Esophagus (tissue), 2 donors: Measurements from ENCODE around the gene NACC1. TPM values are rescaled to one million over a fixed set of nuclear protein-coding genes. Genes with fewer than 3 reads are reported as not detected.

ENCODE experiments used
- H3K27ac ChIP-seq, 2 donors: one replicate each; pipeline ENCODE4 v1.5.1; 2013; ENCODE audit warnings: low read depth in 2 of 2, mild to moderate bottlenecking in 2 of 2, inconsistent platforms in 1 of 2, low read length in 1 of 2, moderate library complexity in 1 of 2
- H3K27me3 ChIP-seq, 2 donors: one replicate each; pipeline ENCODE4 v1.6.1; 2013; ENCODE audit warnings: low read length in 2 of 2, control low read depth in 1 of 2, mild to moderate bottlenecking in 1 of 2; ENCODE audit not compliant: insufficient read depth in 2 of 2, control insufficient read depth in 1 of 2
- H3K36me3 ChIP-seq, 2 donors: one replicate each; pipeline ENCODE4 v1.6.1; 2013; ENCODE audit warnings: low read length in 1 of 2; ENCODE audit not compliant: control insufficient read depth in 2 of 2, insufficient read depth in 2 of 2
- H3K4me1 ChIP-seq, 2 donors: one replicate each; pipeline ENCODE4 v1.6.1; 2013; ENCODE audit warnings: low read length in 1 of 2; ENCODE audit not compliant: control insufficient read depth in 2 of 2, insufficient read depth in 2 of 2
- H3K4me3 ChIP-seq, 2 donors: one replicate each; pipeline ENCODE4 v1.5.1; 2013; ENCODE audit warnings: low read length in 2 of 2, mild to moderate bottlenecking in 2 of 2, low read depth in 1 of 2, moderate library complexity in 1 of 2
- H3K9me3 ChIP-seq, 2 donors: one replicate each; pipeline ENCODE4 v1.6.1; 2013; ENCODE audit warnings: mild to moderate bottlenecking in 2 of 2, low read depth in 1 of 2, low read length in 1 of 2, moderate library complexity in 1 of 2; ENCODE audit not compliant: control insufficient read depth in 2 of 2, insufficient read depth in 1 of 2
- WGBS, 2 donors: extraction: QIAGEN DNeasy Blood & Tissue Kit; methylation state at CpG; one replicate each; pipeline ENCODE4 v1.1.7; 2013; 5-methylcytosine and 5-hydroxymethylcytosine counted together
- polyA plus RNA-seq, 2 donors: library from polyadenylated mRNA; stranded (reverse); fragments of 200-250 nt; gene quantifications; one replicate each; pipeline ENCODE4 v1.2.3, GENCODE V29; 2013
- donor health status: healthy with polysubstance abuse.
- donor health status: Bipolar disorder and iron deficiency.

Gene NACC1
- polyA plus RNA-seq, 2 donors = 19.5 to 39.4 TPM

DNA sequence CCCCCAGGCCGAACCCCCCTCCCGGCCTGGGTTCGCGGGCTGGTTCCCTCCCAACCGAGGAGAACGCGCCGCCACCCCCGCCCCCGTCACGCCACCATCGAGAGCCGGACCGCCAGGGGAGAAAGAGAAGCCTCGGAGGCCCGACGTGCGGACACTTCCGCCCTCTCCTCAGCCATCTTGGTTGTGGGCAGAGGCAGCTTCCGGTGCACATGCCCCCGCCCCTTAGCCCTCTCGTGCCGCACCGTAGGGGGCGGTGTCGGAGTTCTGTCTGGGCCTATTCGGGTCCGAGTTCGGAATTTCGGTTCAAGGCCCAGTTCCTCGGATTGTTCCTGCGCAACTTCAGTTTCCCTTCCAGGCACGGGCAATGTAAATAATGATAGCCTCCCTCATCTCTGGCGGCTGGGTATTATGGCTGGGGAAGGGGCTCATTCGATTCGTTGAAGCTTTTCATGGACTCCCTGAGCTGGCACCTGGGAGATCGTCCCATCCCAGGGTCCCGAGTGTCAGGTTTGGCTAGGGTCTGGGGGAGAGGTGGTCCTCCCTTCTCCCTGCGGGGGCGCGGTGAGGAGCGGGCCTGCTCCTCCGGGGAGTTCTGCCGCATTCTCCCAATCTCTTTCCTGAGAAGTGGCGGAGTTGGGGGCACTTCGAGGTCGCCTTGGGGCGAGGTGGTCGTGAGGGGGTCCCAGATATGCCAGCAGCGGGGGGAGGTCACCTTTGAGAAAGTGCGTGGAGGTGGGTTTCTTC is 32.3 kb downstream of the NACC1 start, which contains the start of the genes IER2 and STX10:
IER2 (plus strand) TSS at position 225 of the 744 bp plus-strand sequence. CDS start 2,776 bp downstream, outside the sequence.
STX10 (minus strand) TSS at position 189 of the 744 bp plus-strand sequence. CDS start 202 bp downstream, outside the sequence.
- WGBS, 2 donors = 1% methylated on average over 31 to 51 of the region's 51 CpGs
- Histone ChIP-seq H3K27me3 (no peaks in the 10 kb centered on the region), H3K4me1 (peaks cover 0 to 4% of the 10 kb centered on the region in 2 donors)

DNA sequence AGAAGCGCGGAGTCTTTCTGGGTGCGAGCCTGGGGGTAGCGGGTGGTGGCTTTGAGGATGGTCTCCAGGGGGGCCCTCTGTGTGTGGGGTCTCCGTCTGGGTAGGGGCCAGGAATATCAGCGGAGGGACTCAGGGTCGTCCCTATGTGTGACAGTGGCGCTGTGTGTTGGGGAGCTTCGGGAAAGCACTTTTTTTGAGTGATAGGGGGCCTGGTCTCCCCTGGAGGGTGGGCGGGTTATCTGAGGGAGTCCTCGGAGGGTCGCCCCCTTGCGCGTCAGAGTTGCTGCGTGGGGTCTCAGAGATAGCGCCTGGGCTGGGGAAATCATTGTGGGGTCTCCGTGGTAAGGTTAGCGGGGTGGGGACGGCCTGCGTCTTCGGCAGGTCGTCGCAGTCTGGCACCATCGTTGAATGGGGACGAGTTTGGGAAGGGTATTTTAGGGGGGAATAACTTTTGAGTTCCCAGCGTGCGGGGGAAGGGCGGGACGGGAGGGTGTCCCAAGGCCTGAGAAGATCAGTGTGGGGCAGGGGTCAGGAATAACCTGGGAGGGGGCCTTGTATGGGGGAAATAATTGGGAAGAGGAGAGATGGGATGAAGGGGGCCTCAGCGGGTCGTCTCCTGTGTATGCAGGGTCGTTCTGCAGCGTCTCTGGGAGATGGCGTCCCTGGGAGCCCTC is 33.0 kb downstream of the NACC1 start:
- Histone ChIP-seq H3K9me3 (no peaks in the 10 kb centered on the region), H3K36me3 (no peaks in the 10 kb centered on the region), H3K27me3 (no peaks in the 10 kb centered on the region), H3K27ac (peak overlapping the region; percentile 97 to 100), H3K4me3 (peak overlapping the region; percentile 80 to 95), H3K4me1 (peaks cover 0 to 4% of the 10 kb centered on the region in 2 donors)
- WGBS, 2 donors = 0 to 1% methylated on average over 31 to 34 of the region's 34 CpGs

More for the DNA sequence above, 32.3 kb downstream of the NACC1 start, which contains the start of the genes IER2 and STX10:
- Histone ChIP-seq H3K36me3 (no peaks in the 10 kb centered on the region), H3K4me3 (peak within 1 kb of the TSS; percentile 80 to 95), H3K27ac (peak within 1 kb of the TSS; percentile 97 to 100), H3K9me3 (no peaks in the 10 kb centered on the region)

GRCh38 chr19:13151605-13152355 is 33.7 kb downstream of the NACC1 start:
- Histone ChIP-seq H3K4me1 (peaks cover 0 to 6% of the 10 kb centered on the region in 2 donors), H3K27ac (peak overlapping the region; percentile 97 to 100), H3K36me3 (no peaks in the 10 kb centered on the region), H3K27me3 (no peaks in the 10 kb centered on the region), H3K9me3 (no peaks in the 10 kb centered on the region), H3K4me3 (peak overlapping the region; percentile 95 to 98)
- WGBS, 2 donors = 0% methylated on average over 65 to 71 of the region's 71 CpGs

GRCh38 chr19:13152356-13152973 is 34.4 kb downstream of the NACC1 start:
- peaks cover 0 to 6% of the 10 kb centered on the region in 2 donors for H3K4me1 ChIP-seq
- peak overlapping the region; percentile 91 to 98 for H3K4me3 ChIP-seq
- peak overlapping the region; percentile 97 to 99 for H3K27ac ChIP-seq
- no peaks in the 10 kb centered on the region for H3K27me3 ChIP-seq
- no peaks in the 10 kb centered on the region for H3K9me3 ChIP-seq
- 0 to 1% methylated on average over 25 of the region's 25 CpGs for WGBS, 2 donors
- H3K36me3 ChIP-seq = no peaks in the 10 kb centered on the region

GRCh38 chr19:13152974-13153568 is 35.0 kb downstream of the NACC1 start:
- Histone ChIP-seq H3K4me3 (peak overlapping the region; percentile 91 to 98), H3K4me1 (peaks cover 0 to 6% of the 10 kb centered on the region in 2 donors), H3K9me3 (no peaks in the 10 kb centered on the region), H3K36me3 (no peaks in the 10 kb centered on the region), H3K27ac (peak overlapping the region; percentile 97 to 99), H3K27me3 (no peaks in the 10 kb centered on the region)
- WGBS, 2 donors = 0% methylated on average over 55 to 59 of the region's 59 CpGs

DNA sequence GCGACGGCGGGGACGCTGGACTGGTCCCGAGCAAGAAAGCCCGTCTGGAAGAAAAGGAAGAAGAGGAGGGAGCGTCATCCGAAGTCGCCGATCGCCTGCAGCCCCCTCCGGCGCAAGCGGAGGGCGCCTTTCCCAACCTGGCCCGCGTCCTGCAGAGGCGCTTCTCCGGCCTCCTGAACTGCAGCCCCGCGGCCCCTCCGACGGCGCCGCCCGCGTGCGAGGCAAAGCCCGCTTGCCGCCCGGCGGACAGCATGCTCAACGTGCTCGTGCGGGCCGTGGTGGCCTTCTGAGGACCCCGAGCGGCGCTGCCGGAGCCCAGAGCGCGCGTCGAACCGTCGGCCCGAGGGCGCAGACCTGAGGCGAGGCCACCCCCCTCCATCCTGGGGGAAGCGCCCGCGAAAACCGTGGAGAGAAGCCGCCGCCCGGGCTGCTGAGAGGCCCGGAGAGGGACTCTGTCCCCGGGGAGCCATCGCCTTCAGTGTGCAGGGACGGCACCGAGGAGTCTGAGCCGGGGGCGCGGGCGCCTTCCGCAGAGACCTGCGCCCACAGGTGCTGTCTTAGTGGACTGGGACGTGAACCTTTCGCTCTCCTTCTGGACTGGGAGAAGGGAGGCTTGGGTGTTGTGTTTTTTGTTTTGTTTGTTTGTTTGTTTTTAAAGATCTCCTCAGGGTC is 35.6 kb downstream of the NACC1 start:
- H3K4me3 ChIP-seq = peak overlapping the region; percentile 91 to 98
- H3K9me3 ChIP-seq = no peaks in the 10 kb centered on the region
- peak overlapping the region; percentile 97 to 99 for H3K27ac ChIP-seq
- no peaks in the 10 kb centered on the region for H3K27me3 ChIP-seq
- WGBS, 2 donors = 0 to 1% methylated on average over 57 to 69 of the region's 69 CpGs
- H3K4me1 ChIP-seq = peaks cover 0 to 4% of the 10 kb centered on the region in 2 donors
- no peaks in the 10 kb centered on the region for H3K36me3 ChIP-seq

GRCh38 chr19:13154241-13154778 is 36.2 kb downstream of the NACC1 start:
- no peaks in the 10 kb centered on the region for H3K36me3 ChIP-seq
- peaks cover 0 to 2% of the 10 kb centered on the region in 2 donors for H3K4me1 ChIP-seq
- H3K27me3 ChIP-seq = no peaks in the 10 kb centered on the region
- peak overlapping the region; percentile 97 to 99 for H3K27ac ChIP-seq
- WGBS, 2 donors = 0% methylated on average over 21 of the region's 21 CpGs
- no peaks in the 10 kb centered on the region for H3K9me3 ChIP-seq
- peak overlapping the region; percentile 91 to 98 for H3K4me3 ChIP-seq

DNA sequence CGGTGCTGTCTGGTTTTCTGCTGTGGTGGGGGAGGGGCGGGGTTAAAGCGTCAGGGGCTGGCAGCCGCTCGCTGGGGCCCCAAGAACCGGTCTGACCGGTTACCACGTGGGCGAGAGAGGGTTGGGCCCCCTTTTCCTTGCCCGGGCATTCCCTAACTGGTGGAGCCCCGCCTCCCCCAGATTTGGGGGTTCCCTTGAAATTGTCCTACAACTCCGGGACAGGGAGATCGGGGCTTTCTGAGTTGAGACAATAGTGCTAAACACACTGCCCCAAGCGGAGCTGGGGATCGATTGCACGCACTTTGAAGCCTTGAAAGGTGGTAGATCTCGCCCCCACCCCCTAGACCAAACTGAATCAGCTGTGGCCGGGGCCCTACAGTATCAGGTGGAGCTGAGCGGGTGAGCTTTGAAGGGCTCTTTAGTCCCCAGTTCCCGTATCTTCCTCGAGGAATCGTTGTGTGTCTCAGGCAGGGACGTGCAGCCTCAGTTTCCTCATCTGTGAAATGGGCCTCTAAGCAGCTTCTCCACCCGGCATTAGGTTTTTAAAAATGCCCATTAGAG is 36.9 kb downstream of the NACC1 start:
- peak overlapping the region; percentile 97 to 99 for H3K27ac ChIP-seq
- H3K9me3 ChIP-seq = no peaks in the 10 kb centered on the region
- 2 to 3% methylated on average over 24 of the region's 24 CpGs for WGBS, 2 donors
- H3K36me3 ChIP-seq = no peaks in the 10 kb centered on the region
- no peaks in the 10 kb centered on the region for H3K27me3 ChIP-seq
- H3K4me1 ChIP-seq = peaks cover 0 to 2% of the 10 kb centered on the region in 2 donors
- H3K4me3 ChIP-seq = peak overlapping the region; percentile 91 to 98
